Prostate gland (tissue), 2 donors: Measurements from ENCODE around the gene IFIT1. TPM values are rescaled to one million over a fixed set of nuclear protein-coding genes. Genes with fewer than 3 reads are reported as not detected.

ENCODE experiments used
- DNase-seq: peaks from one replicate; pipeline ENCODE4 v3.0.0-alpha.2; 2019; ENCODE audit warnings: low spot score
- H3K27ac ChIP-seq, 2 donors: fragments of 200-600 bp; sonication (generic); 2 replicates each; pipeline ENCODE4 v1.5.1; 2017 to 2019
- H3K27me3 ChIP-seq: fragments of 200-600 bp; sonication (generic); replicated peaks from 2 replicates; pipeline ENCODE4 v1.5.1; 2019; ENCODE audit not compliant: insufficient read depth
- H3K36me3 ChIP-seq, 2 donors: fragments of 200-600 bp; sonication (generic); 1 replicate in 1 of 2; 2 replicates in 1 of 2; pipeline versions ENCODE4 v1.5.1 to v1.8.1; 2017 to 2019
- H3K4me1 ChIP-seq: fragments of 200-600 bp; sonication (generic); replicated peaks from 2 replicates; pipeline ENCODE4 v1.5.1; 2019
- H3K4me3 ChIP-seq, 2 donors: fragments of 200-600 bp; sonication (generic); 2 replicates each; pipeline ENCODE4 v1.5.1; 2017 to 2019
- H3K9me3 ChIP-seq: fragments of 200-600 bp; sonication (generic); 2 replicates; pipeline ENCODE4 v1.5.1; 2017
- CTCF ChIP-seq, 4 experiments: fragments of 200-600 bp in 2 of 4; fragments of 450-650 bp in 2 of 4; sonication (generic) in 2 of 4; IDR thresholded peaks; 1 replicate in 3 of 4; 2 replicates in 1 of 4; pipeline ENCODE4 v1.5.1; 2016 to 2019; ENCODE audit warnings: antibody characterized with exemption in 4 of 4, mild to moderate bottlenecking in 2 of 4, moderate library complexity in 2 of 4
- POLR2A ChIP-seq: fragments of 450-650 bp; IDR thresholded peaks from one replicate; pipeline ENCODE4 v1.6.1; 2016; ENCODE audit warnings: antibody characterized with exemption, mild to moderate bottlenecking
- POLR2AphosphoS5 ChIP-seq: sonication (generic); formaldehyde crosslinking; IDR thresholded peaks from one replicate; pipeline ENCODE4 v1.6.1; 2017; ENCODE audit warnings: antibody characterized with exemption
- WGBS: methylation state at CpG from one replicate; pipeline ENCODE4 v1.1.5; 2018; 5-methylcytosine and 5-hydroxymethylcytosine counted together
- intact Hi-C: fragments of 100-400 bp; cut with DNase I; formaldehyde crosslinking; loops from one replicate; pipeline ENCODE4 v1.14.2; 2022
- total RNA-seq, 2 donors: library from RNA; depleted of rRNA; stranded (reverse); fragments of >200 nt; gene quantifications; one replicate each; pipeline ENCODE4 v1.1.0, GENCODE V29; 2016

The IFIT1 gene
- total RNA-seq, 2 donors from 2014 or later = 7.6 to 17.4 TPM

GRCh38 chr10:89427629-89428028 is 35.2 kb downstream of the IFIT1 start:
- Histone ChIP-seq H3K27me3 (no peaks in the 10 kb centered on the region), H3K4me1 (no peaks in the 10 kb centered on the region), H3K36me3 (no peaks in the 10 kb centered on the region), H3K4me3 (no peak overlapping the region), H3K27ac (no peak overlapping the region), H3K9me3 (no peaks in the 10 kb centered on the region)
- 92% methylated on average over 4 of the region's 4 CpGs for WGBS
- intact Hi-C loops = loop anchor here (1.0 to 10.0 kb wide), 2 partner anchors 138 to 217 kb away; partner anchors contain the start of gene PANK1
- DNase-seq = no peak
- no peak for TF ChIP-seq CTCF (IDR thresholded peaks at IDR 0.05)
- no peak for TF ChIP-seq POLR2A
- TF ChIP-seq POLR2AphosphoS5 = no peak

- no peaks in the 10 kb centered on the region for H3K9me3 ChIP-seq
- DNase-seq = no peak
- no peak overlapping the region for H3K4me3 ChIP-seq
- no peaks in the 10 kb centered on the region for H3K36me3 ChIP-seq
- no peak for TF ChIP-seq CTCF (IDR thresholded peaks at IDR 0.05)
- no peak for TF ChIP-seq POLR2A
- no peak for TF ChIP-seq POLR2AphosphoS5
- no peaks in the 10 kb centered on the region for H3K27me3 ChIP-seq
- H3K27ac ChIP-seq = no peak overlapping the region
- no peaks in the 10 kb centered on the region for H3K4me1 ChIP-seq
- WGBS = 15% methylated on average over 1 of the region's 1 CpG
- intact Hi-C loops = loop anchor here (10.0 kb wide), 1 partner anchor 216 kb away; the partner anchor contains the start of gene PANK1
These were observed 36.5 kb downstream of the IFIT1 start for GRCh38 chr10:89428877-89429276.

GRCh38 chr10:89431977-89432376 is 39.6 kb downstream of the IFIT1 start:
- Histone ChIP-seq H3K9me3 (no peaks in the 10 kb centered on the region), H3K4me3 (no peak overlapping the region), H3K4me1 (no peaks in the 10 kb centered on the region), H3K27me3 (no peaks in the 10 kb centered on the region), H3K27ac (no peak overlapping the region), H3K36me3 (no peaks in the 10 kb centered on the region)
- TF ChIP-seq POLR2A (no peak), POLR2AphosphoS5 (no peak), CTCF (IDR thresholded peaks at IDR 0.05) (no peak)
- WGBS = 45% methylated on average over 3 of the region's 3 CpGs
- no peak for DNase-seq
- intact Hi-C loops = no loop called here

- H3K4me3 ChIP-seq = no peak overlapping the region
- 76% methylated on average over 4 of the region's 4 CpGs for WGBS
- no peak for DNase-seq
- no peaks in the 10 kb centered on the region for H3K4me1 ChIP-seq
- H3K9me3 ChIP-seq = no peaks in the 10 kb centered on the region
- H3K36me3 ChIP-seq = no peaks in the 10 kb centered on the region
- TF ChIP-seq POLR2A (no peak), POLR2AphosphoS5 (no peak)
- H3K27ac ChIP-seq = no peak overlapping the region
- intact Hi-C loops = no loop called here
- H3K27me3 ChIP-seq = no peaks in the 10 kb centered on the region
These were observed 46.1 kb downstream of the IFIT1 start for GRCh38 chr10:89438525-89438924.

GRCh38 chr10:89440226-89441009 is 48.0 kb downstream of the IFIT1 start:
- intact Hi-C loops = no loop called here
- Histone ChIP-seq H3K27me3 (no peaks in the 10 kb centered on the region), H3K36me3 (no peaks in the 10 kb centered on the region), H3K4me3 (no peak overlapping the region), H3K4me1 (no peaks in the 10 kb centered on the region), H3K27ac (no peak overlapping the region), H3K9me3 (no peaks in the 10 kb centered on the region)
- DNase-seq = no peak
- WGBS = 73% methylated on average over 4 of the region's 4 CpGs
- no peak for TF ChIP-seq POLR2AphosphoS5
- no peak for TF ChIP-seq CTCF (IDR thresholded peaks at IDR 0.05)
- no peak for TF ChIP-seq POLR2A
